Panc1 (cell line): ENCODE results near the gene DGKG. TPM values are rescaled to one million over a fixed set of nuclear protein-coding genes. Genes with fewer than 3 reads are reported as not detected.

Experiments
- ATAC-seq: fragments of 200-7000 bp; cut with Tn5 transposase; 2 replicates; pipeline ENCODE4 v1.9.1; 2020; ENCODE audit warnings: mild to moderate bottlenecking, moderate library complexity
- BruUV-seq: library from RNA; stranded (reverse); fragments of 400-500 nt; replicated peaks from 2 replicates; lab custom pipeline; 2021; lab: Mats Ljungman, UMichigan
- CTCF ChIA-PET: fragments of 300-600 bp; sonication (Branson Sonifier 250); formaldehyde crosslinking; loops from one replicate; lab custom pipeline; 2022; ENCODE audit warnings: antibody characterized with exemption; lab: Charles Lee
- POLR2A ChIA-PET: fragments of 300-600 bp; sonication (Branson Sonifier 250); formaldehyde crosslinking; loops from one replicate; lab custom pipeline; 2022; ENCODE audit warnings: antibody characterized with exemption; lab: Charles Lee
- DNase-seq: peaks from one replicate; pipeline ENCODE4 v3.0.0-alpha.2; 2010; ENCODE audit warnings: low read depth, low spot score
- H3K27ac ChIP-seq: 2 replicates; pipeline ENCODE4 v1.5.1; 2011; ENCODE audit warnings: mild to moderate bottlenecking, low read length, inconsistent platforms
- H3K27me3 ChIP-seq: fragments of 200-500 bp; sonication (Bioruptor generic); 2 replicates; pipeline ENCODE4 v1.6.0; 2014; ENCODE audit warnings: low read length, inconsistent platforms; ENCODE audit not compliant: control insufficient read depth, insufficient read depth
- H3K36me3 ChIP-seq: fragments of 200-500 bp; sonication (Bioruptor generic); 2 replicates; pipeline ENCODE4 v1.5.1; 2014; ENCODE audit warnings: inconsistent platforms, mild to moderate bottlenecking, low read length, moderate library complexity; ENCODE audit not compliant: control insufficient read depth, insufficient read depth
- H3K4me1 ChIP-seq: 2 replicates; pipeline ENCODE4 v1.5.1; 2011; ENCODE audit warnings: inconsistent platforms, mild to moderate bottlenecking, low read length, moderate library complexity; ENCODE audit not compliant: control insufficient read depth, insufficient read depth
- H3K4me3 ChIP-seq, 2 experiments: 2 replicates each; pipeline ENCODE4 v1.5.1; 2011 to 2012; ENCODE audit warnings: low read depth in 2 of 2, low read length in 2 of 2, mild to moderate bottlenecking in 2 of 2, inconsistent platforms in 1 of 2, moderate library complexity in 1 of 2
- H3K9me3 ChIP-seq: fragments of 200-500 bp; sonication (Bioruptor generic); 2 replicates; pipeline ENCODE4 v1.5.1; 2014; ENCODE audit warnings: low read depth, mild to moderate bottlenecking, inconsistent platforms, low read length, moderate library complexity; ENCODE audit not compliant: control insufficient read depth, insufficient read depth
- POLR2AphosphoS5 ChIP-seq: IDR thresholded peaks from 2 replicates; pipeline ENCODE4 v1.6.1; 2012; ENCODE audit warnings: mild to moderate bottlenecking, low read depth, low read length, moderate library complexity
- SIN3A ChIP-seq: IDR thresholded peaks from 2 replicates; pipeline ENCODE4 v1.6.1; 2012; ENCODE audit warnings: low read depth, mild to moderate bottlenecking, low read length, moderate library complexity, borderline replicate concordance; ENCODE audit not compliant: insufficient read depth
- TCF7L2 ChIP-seq: IDR thresholded peaks from 2 replicates; pipeline ENCODE4 v1.6.1; 2011; ENCODE audit warnings: mild to moderate bottlenecking, low read depth, low read length, inconsistent platforms
- in situ Hi-C: cut with HindIII; loops from 2 replicates; pipeline ENCODE4 v1.10.0; 2016; ENCODE audit warnings: low sequenced_read_pairs, low pct_unique_long_range_greater_than_20kb
- intact Hi-C: fragments of 100-400 bp; cut with micrococcal nuclease; formaldehyde crosslinking; loops from one replicate; pipeline ENCODE4 v1.10.0; 2022; ENCODE audit not compliant: unreplicated experiment
- total RNA-seq: library from RNA; stranded (reverse); gene quantifications from one replicate; pipeline ENCODE4 v1.2.1, GENCODE V29; 2021; ENCODE audit not compliant: unreplicated experiment
- TF ChIP-seq, protein P1 (sequence below): fragments of 450-650 bp; IDR thresholded peaks from 2 replicates; pipeline ENCODE4 v1.5.1; 2017; ENCODE audit warnings: mild to moderate bottlenecking
- TF ChIP-seq, protein P2 (sequence below), 2 experiments: IDR thresholded peaks; 2 replicates each; pipeline ENCODE4 v1.6.1; 2011 to 2012; ENCODE audit warnings: low read depth in 2 of 2, control low read depth in 1 of 2, low read length in 1 of 2, mild to moderate bottlenecking in 1 of 2, moderate library complexity in 1 of 2; ENCODE audit not compliant: insufficient read depth in 1 of 2

Gene DGKG
- total RNA-seq, 1 experiment from 2014 or later, result 0.46 TPM

DNA sequence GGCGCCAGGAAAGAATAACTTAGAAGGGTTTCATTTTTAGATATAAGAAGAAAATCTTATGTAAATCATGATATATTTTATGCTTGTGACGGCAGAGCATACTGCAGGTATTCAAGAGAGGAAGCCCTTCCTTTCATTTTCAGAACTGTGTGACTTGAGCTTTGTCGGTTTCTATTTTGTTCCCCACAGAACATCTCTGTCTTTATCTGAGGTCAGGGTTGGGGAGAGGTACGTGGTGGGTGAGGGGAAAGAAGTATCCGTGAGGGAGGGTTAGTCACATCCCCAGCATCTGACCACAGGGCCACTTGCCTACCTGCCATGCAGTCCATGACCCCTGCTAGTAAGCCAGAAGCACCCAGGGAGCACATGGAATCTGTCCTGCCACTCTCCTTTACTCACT lies 126.5 kb downstream of the DGKG start:
- no peak for DNase-seq
- TF ChIP-seq POLR2AphosphoS5 (no peak), SIN3A (no peak), TCF7L2 (no peak)
- TF ChIP-seq, protein P1, sequence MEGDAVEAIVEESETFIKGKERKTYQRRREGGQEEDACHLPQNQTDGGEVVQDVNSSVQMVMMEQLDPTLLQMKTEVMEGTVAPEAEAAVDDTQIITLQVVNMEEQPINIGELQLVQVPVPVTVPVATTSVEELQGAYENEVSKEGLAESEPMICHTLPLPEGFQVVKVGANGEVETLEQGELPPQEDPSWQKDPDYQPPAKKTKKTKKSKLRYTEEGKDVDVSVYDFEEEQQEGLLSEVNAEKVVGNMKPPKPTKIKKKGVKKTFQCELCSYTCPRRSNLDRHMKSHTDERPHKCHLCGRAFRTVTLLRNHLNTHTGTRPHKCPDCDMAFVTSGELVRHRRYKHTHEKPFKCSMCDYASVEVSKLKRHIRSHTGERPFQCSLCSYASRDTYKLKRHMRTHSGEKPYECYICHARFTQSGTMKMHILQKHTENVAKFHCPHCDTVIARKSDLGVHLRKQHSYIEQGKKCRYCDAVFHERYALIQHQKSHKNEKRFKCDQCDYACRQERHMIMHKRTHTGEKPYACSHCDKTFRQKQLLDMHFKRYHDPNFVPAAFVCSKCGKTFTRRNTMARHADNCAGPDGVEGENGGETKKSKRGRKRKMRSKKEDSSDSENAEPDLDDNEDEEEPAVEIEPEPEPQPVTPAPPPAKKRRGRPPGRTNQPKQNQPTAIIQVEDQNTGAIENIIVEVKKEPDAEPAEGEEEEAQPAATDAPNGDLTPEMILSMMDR, result no peak
- TF ChIP-seq, protein P2, sequence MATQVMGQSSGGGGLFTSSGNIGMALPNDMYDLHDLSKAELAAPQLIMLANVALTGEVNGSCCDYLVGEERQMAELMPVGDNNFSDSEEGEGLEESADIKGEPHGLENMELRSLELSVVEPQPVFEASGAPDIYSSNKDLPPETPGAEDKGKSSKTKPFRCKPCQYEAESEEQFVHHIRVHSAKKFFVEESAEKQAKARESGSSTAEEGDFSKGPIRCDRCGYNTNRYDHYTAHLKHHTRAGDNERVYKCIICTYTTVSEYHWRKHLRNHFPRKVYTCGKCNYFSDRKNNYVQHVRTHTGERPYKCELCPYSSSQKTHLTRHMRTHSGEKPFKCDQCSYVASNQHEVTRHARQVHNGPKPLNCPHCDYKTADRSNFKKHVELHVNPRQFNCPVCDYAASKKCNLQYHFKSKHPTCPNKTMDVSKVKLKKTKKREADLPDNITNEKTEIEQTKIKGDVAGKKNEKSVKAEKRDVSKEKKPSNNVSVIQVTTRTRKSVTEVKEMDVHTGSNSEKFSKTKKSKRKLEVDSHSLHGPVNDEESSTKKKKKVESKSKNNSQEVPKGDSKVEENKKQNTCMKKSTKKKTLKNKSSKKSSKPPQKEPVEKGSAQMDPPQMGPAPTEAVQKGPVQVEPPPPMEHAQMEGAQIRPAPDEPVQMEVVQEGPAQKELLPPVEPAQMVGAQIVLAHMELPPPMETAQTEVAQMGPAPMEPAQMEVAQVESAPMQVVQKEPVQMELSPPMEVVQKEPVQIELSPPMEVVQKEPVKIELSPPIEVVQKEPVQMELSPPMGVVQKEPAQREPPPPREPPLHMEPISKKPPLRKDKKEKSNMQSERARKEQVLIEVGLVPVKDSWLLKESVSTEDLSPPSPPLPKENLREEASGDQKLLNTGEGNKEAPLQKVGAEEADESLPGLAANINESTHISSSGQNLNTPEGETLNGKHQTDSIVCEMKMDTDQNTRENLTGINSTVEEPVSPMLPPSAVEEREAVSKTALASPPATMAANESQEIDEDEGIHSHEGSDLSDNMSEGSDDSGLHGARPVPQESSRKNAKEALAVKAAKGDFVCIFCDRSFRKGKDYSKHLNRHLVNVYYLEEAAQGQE (IDR thresholded peaks at IDR 0.05; ENCODE audit: insufficient read depth in 1 of 2, low read depth in 2 of 2, low read length in 1 of 2), result no peak
- ATAC-seq, result no peak
- ChIA-PET POLR2A (no interaction called here), CTCF (no interaction called here)
- Histone ChIP-seq H3K27ac (no peak overlapping the region), H3K4me3 (no peak overlapping the region), H3K27me3 (peaks cover 3% of the 10 kb centered on the region; the same call in 1 of the 2 replicates), H3K36me3 (no peaks in the 10 kb centered on the region), H3K9me3 (no peaks in the 10 kb centered on the region), H3K4me1 (no peaks in the 10 kb centered on the region)
- intact Hi-C loops, result no loop called here
- in situ Hi-C loops, result no loop called here
- no TSS peak for BruUV-seq

DNA sequence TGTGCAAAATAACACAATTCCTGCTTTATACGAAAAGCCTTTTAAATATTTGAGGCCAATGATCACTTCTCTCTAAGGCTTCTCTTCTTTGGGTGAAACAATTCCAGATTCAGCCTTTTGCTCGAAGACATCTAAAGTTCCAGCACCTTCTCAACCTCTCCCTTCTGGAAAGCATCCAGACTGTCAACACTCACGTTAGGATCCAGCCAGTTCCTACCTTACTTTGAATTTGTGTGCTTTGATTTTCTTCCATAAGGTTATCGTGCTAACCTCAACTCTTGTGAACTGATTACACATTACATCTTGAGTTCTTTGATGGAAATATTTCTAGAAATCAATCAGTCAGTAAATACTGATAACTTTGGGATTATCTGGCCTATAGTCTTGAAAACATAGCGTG lies 127.9 kb downstream of the DGKG start:
- Histone ChIP-seq H3K27me3 (peaks cover 3% of the 10 kb centered on the region), H3K4me3 (no peak overlapping the region), H3K9me3 (no peaks in the 10 kb centered on the region), H3K27ac (no peak overlapping the region), H3K36me3 (no peaks in the 10 kb centered on the region), H3K4me1 (no peaks in the 10 kb centered on the region)
- ATAC-seq (no peak), DNase-seq (no peak)
- intact Hi-C loops (no loop called here), in situ Hi-C loops (no loop called here)
- CTCF ChIA-PET, result no interaction called here
- no TSS peak for BruUV-seq
- TF ChIP-seq POLR2AphosphoS5, result no peak
- TF ChIP-seq SIN3A, result no peak
- TF ChIP-seq, protein P1, result no peak
- TF ChIP-seq, protein P2 (IDR thresholded peaks at IDR 0.05; ENCODE audit: insufficient read depth in 1 of 2, low read depth in 2 of 2, low read length in 1 of 2), result no peak
- TF ChIP-seq TCF7L2, result no peak
- POLR2A ChIA-PET, result no interaction called here
